HepG2 (cell line): ENCODE data around the gene ABHD17A. TPM values are rescaled to one million over a fixed set of nuclear protein-coding genes. Genes with fewer than 3 reads are reported as not detected.

Experiments used
- AHDC1 ChIP-seq: sonication (generic); formaldehyde crosslinking; IDR thresholded peaks from 2 replicates; pipeline ENCODE4 v1.5.1; 2020; ENCODE audit warnings: mild to moderate bottlenecking, missing genetic modification reagents, borderline replicate concordance
- FOXJ3 ChIP-seq: sonication (generic); formaldehyde crosslinking; IDR thresholded peaks from 2 replicates; pipeline ENCODE4 v1.4.0; 2020; ENCODE audit warnings: missing genetic modification reagents, mild to moderate bottlenecking, borderline replicate concordance
- GPN1 ChIP-seq: sonication (generic); formaldehyde crosslinking; IDR thresholded peaks from 2 replicates; pipeline ENCODE4 v1.5.1; 2020; ENCODE audit warnings: missing genetic modification reagents, borderline replicate concordance
- MED1 ChIP-seq: sonication (generic); formaldehyde crosslinking; IDR thresholded peaks from 2 replicates; pipeline ENCODE4 v1.4.0; 2020; ENCODE audit warnings: missing genetic modification reagents
- NFAT5 ChIP-seq: sonication (generic); formaldehyde crosslinking; IDR thresholded peaks from 2 replicates; pipeline ENCODE4 v1.4.0; 2020; ENCODE audit warnings: missing genetic modification reagents
- SALL1 ChIP-seq: sonication (generic); formaldehyde crosslinking; IDR thresholded peaks from 2 replicates; pipeline ENCODE4 v1.8.0; 2022; ENCODE audit warnings: mild to moderate bottlenecking, missing genetic modification reagents
- TFDP2 ChIP-seq: sonication (generic); formaldehyde crosslinking; IDR thresholded peaks from 2 replicates; pipeline ENCODE4 v1.4.0; 2020; ENCODE audit warnings: missing genetic modification reagents
- THAP7 ChIP-seq: sonication (generic); formaldehyde crosslinking; IDR thresholded peaks from 2 replicates; pipeline ENCODE4 v1.8.1; 2023; ENCODE audit warnings: mild to moderate bottlenecking, missing genetic modification reagents
- ZNF121 ChIP-seq: sonication (generic); formaldehyde crosslinking; IDR thresholded peaks from 2 replicates; pipeline ENCODE4 v1.5.0; 2020; ENCODE audit warnings: mild to moderate bottlenecking, missing genetic modification reagents
- ZNF354B ChIP-seq: sonication (generic); formaldehyde crosslinking; IDR thresholded peaks from 2 replicates; pipeline ENCODE4 v1.8.0; 2022; ENCODE audit warnings: mild to moderate bottlenecking, missing genetic modification reagents
- ZNF367 ChIP-seq: sonication (generic); formaldehyde crosslinking; IDR thresholded peaks from 2 replicates; pipeline ENCODE4 v1.4.0; 2020; ENCODE audit warnings: missing genetic modification reagents, borderline replicate concordance
- ZNF550 ChIP-seq: sonication (generic); formaldehyde crosslinking; IDR thresholded peaks from 2 replicates; pipeline ENCODE4 v1.4.0; 2020; ENCODE audit warnings: mild to moderate bottlenecking, missing genetic modification reagents, borderline replicate concordance
- ZNF562 ChIP-seq: sonication (generic); formaldehyde crosslinking; IDR thresholded peaks from 2 replicates; pipeline ENCODE4 v1.8.0; 2022; ENCODE audit warnings: missing genetic modification reagents, borderline replicate concordance
- polyA plus RNA-seq, 8 experiments: library from polyadenylated mRNA; depleted of rRNA in 3 of 8; stranded (reverse) in 7 of 8; unstranded in 1 of 8; fragments of >200 nt; fragmentation: Illumina TruSeq in 4 of 8; extraction: Trizol in 4 of 8; gene quantifications; 2 replicates each; pipeline versions ENCODE4 v1.2.1 to v1.2.3, GENCODE V29; 2011 to 2016; ENCODE audit warnings: low read depth in 4 of 8, missing spikeins in 1 of 8, mixed read lengths in 1 of 8; ENCODE audit not compliant: insufficient read depth in 1 of 8
- total RNA-seq, 5 experiments: library from RNA; depleted of rRNA; stranded (reverse); fragments of >200 nt; fragmentation: Illumina TruSeq; extraction: Trizol; gene quantifications; 2 replicates each; pipeline ENCODE4 v1.2.3, GENCODE V29; 2016; ENCODE audit warnings: low read depth in 1 of 5
- TF ChIP-seq, protein P1 (sequence below), 2 experiments: sonication (generic) in 1 of 2; formaldehyde crosslinking in 1 of 2; IDR thresholded peaks; 2 replicates each; pipeline versions ENCODE4 v1.4.0 to v1.6.1; 2018 to 2020; ENCODE audit warnings: missing genetic modification reagents in 2 of 2, borderline replicate concordance in 1 of 2, low read depth in 1 of 2, mild to moderate bottlenecking in 1 of 2, missing biosample characterization in 1 of 2

ABHD17A gene
- total and polyA plus RNA-seq, 2 of the 13 experiments (the other 11 are each of a cell fraction or from before 2014, with no cell fraction given), result 27.7 to 40.8 TPM

DNA sequence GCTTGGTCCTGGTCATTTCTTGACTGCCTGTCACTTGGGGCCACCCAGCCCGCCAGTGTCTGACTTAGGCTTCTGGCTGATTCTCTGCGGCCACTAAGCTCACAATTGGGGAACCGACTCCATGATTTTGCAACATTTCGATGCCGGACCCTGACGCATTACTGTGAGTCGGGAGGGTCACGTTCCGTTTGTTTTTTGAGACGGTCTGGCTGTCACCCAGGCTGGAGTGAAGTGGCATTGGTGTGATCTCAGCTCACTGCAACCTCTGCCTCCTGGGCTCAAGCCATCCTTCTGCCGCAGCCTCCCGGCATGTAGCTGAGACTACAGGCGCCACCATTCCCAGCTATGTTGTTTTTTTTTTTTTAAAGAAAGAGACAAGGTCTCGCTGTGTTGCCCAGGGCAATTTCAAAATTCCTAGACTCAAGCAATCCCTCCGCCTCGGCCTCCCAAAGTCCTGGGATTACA is 16.7 kb upstream of the ABHD17A start (continued):
- no peak for TF ChIP-seq AHDC1 (CRISPR knock-in tag)
- 0 out of 2 replicates have a peak, but pooled peaks have one; percentile 22 for TF ChIP-seq FOXJ3 (CRISPR knock-in tag)
- TF ChIP-seq ZNF121 (CRISPR knock-in tag), result peak; percentile 74; the same call in 1 of the 2 replicates
- TF ChIP-seq ZNF354B (CRISPR knock-in tag), result no peak
- no peak for TF ChIP-seq ZNF550 (CRISPR knock-in tag)
- 0 out of 2 replicates have a peak, but pooled peaks have one; percentile 25 for TF ChIP-seq NFAT5 (CRISPR knock-in tag)
- TF ChIP-seq TFDP2, result peak; percentile 31; the same call in 1 of the 2 replicates
- no peak for TF ChIP-seq ZNF562
- 0 out of 2 replicates have a peak, but pooled peaks have one; percentile 32 for TF ChIP-seq MED1 (CRISPR knock-in tag)
- TF ChIP-seq GPN1 (CRISPR knock-in tag), result no peak
- peak; percentile 42 for TF ChIP-seq SALL1 (CRISPR knock-in tag)
- TF ChIP-seq THAP7 (CRISPR knock-in tag), result no peak
- TF ChIP-seq ZNF367 (CRISPR knock-in tag), result no peak
- TF ChIP-seq, protein P1, sequence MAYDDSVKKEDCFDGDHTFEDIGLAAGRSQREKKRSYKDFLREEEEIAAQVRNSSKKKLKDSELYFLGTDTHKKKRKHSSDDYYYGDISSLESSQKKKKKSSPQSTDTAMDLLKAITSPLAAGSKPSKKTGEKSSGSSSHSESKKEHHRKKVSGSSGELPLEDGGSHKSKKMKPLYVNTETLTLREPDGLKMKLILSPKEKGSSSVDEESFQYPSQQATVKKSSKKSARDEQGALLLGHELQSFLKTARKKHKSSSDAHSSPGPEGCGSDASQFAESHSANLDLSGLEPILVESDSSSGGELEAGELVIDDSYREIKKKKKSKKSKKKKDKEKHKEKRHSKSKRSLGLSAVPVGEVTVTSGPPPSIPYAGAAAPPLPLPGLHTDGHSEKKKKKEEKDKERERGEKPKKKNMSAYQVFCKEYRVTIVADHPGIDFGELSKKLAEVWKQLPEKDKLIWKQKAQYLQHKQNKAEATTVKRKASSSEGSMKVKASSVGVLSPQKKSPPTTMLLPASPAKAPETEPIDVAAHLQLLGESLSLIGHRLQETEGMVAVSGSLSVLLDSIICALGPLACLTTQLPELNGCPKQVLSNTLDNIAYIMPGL (CRISPR knock-in tag; IDR thresholded peaks at IDR 0.05; ENCODE audit: borderline replicate concordance in 1 of 2, low read depth in 1 of 2), result no peak
